SK-N-SH (cell line): ENCODE data around the gene LSM7. TPM values are rescaled to one million over a fixed set of nuclear protein-coding genes. Genes with fewer than 3 reads are reported as not detected.

Experiments used
- CTCF ChIA-PET: fragments of 300-600, 350-600 bp; formaldehyde crosslinking; extraction: SDS; loops from one replicate; lab custom pipeline; 2021; lab: Yijun Ruan, JAX
- POLR2A ChIA-PET: fragments of 350-600 bp; sonication (Branson Sonifier 250); formaldehyde crosslinking; extraction: SDS; loops from one replicate; lab custom pipeline; 2020; ENCODE audit warnings: antibody characterized with exemption, inconsistent platforms; lab: Yijun Ruan, JAX
- DNase-seq: peaks from one replicate; pipeline ENCODE4 v3.0.0; 2012
- H2AFZ ChIP-seq: fragments of 200-600 bp; sonication (generic); 2 replicates; pipeline ENCODE4 v1.8.1; 2016; ENCODE audit warnings: antibody characterized with exemption, mild to moderate bottlenecking, low read depth
- H3F3A ChIP-seq: fragments of 200-600 bp; sonication (generic); replicated peaks from 2 replicates; pipeline ENCODE3; 2016; ENCODE audit warnings: antibody characterized with exemption, mild to moderate bottlenecking; ENCODE audit not compliant: insufficient read depth
- H3K27ac ChIP-seq, 2 experiments: fragments of 200-500 bp in 1 of 2; fragments of 200-600 bp in 1 of 2; sonication (Bioruptor generic) in 1 of 2; sonication (generic), shearing (Covaris generic) in 1 of 2; 2 replicates each; pipeline versions ENCODE4 v1.5.1 to v1.6.1; 2014 to 2016; ENCODE audit warnings: low read depth in 2 of 2, inconsistent platforms in 1 of 2, low read length in 1 of 2, mild to moderate bottlenecking in 1 of 2, mixed read lengths in 1 of 2
- H3K27me3 ChIP-seq: fragments of 200-600 bp; sonication (generic), shearing (Covaris generic); 2 replicates; pipeline ENCODE4 v1.6.1; 2016; ENCODE audit warnings: mixed run types; ENCODE audit not compliant: insufficient read depth
- H3K36me3 ChIP-seq, 2 experiments: fragments of 200-500 bp in 1 of 2; fragments of 200-600 bp in 1 of 2; sonication (Bioruptor generic) in 1 of 2; sonication (generic) in 1 of 2; replicated peaks in 1 of 2; 2 replicates each; pipeline versions ENCODE3 to v1.5.1; 2014 to 2016; ENCODE audit warnings: low read length in 1 of 2, mild to moderate bottlenecking in 1 of 2; ENCODE audit not compliant: insufficient read depth in 2 of 2, control insufficient read depth in 1 of 2
- H3K4me1 ChIP-seq, 2 experiments: fragments of 200-500 bp in 1 of 2; fragments of 200-600 bp in 1 of 2; sonication (Bioruptor generic) in 1 of 2; sonication (generic), shearing (Covaris generic) in 1 of 2; 2 replicates each; pipeline versions ENCODE4 v1.5.1 to v1.6.1; 2014 to 2016; ENCODE audit warnings: low read depth in 1 of 2, low read length in 1 of 2, mixed run types in 1 of 2; ENCODE audit not compliant: insufficient read depth in 2 of 2, control insufficient read depth in 1 of 2
- H3K4me2 ChIP-seq: fragments of 200-600 bp; sonication (generic), shearing (Covaris generic); 2 replicates; pipeline ENCODE4 v1.6.1; 2017; ENCODE audit warnings: mixed run types
- H3K4me3 ChIP-seq, 2 experiments: fragments of 200-500 bp in 1 of 2; fragments of 200-600 bp in 1 of 2; sonication (Bioruptor generic) in 1 of 2; sonication (generic), shearing (Covaris generic) in 1 of 2; 2 replicates each; pipeline versions ENCODE4 v1.5.1 to v1.8.1; 2014 to 2016; ENCODE audit warnings: low read depth in 2 of 2, inconsistent platforms in 1 of 2, low read length in 1 of 2, mild to moderate bottlenecking in 1 of 2, mixed read lengths in 1 of 2, moderate library complexity in 1 of 2
- H3K79me2 ChIP-seq: fragments of 200-600 bp; sonication (generic); 2 replicates; pipeline ENCODE4 v1.8.1; 2017; ENCODE audit warnings: mild to moderate bottlenecking; ENCODE audit not compliant: insufficient read depth
- H3K9ac ChIP-seq: fragments of 200-600 bp; sonication (generic); 2 replicates; pipeline ENCODE4 v1.6.1; 2017; ENCODE audit warnings: mixed run types
- H3K9me2 ChIP-seq: fragments of 200-600 bp; sonication (generic); 2 replicates; pipeline ENCODE4 v1.6.1; 2017; ENCODE audit warnings: mixed run types
- H3K9me3 ChIP-seq: fragments of 200-600 bp; sonication (generic); 2 replicates; pipeline ENCODE4 v1.6.1; 2017; ENCODE audit warnings: mixed run types, mild to moderate bottlenecking, moderate library complexity
- H4K20me1 ChIP-seq: fragments of 200-600 bp; sonication (generic); 2 replicates; pipeline ENCODE4 v1.6.1; 2017; ENCODE audit warnings: mild to moderate bottlenecking, mixed run types; ENCODE audit not compliant: insufficient read depth
- CHD2 ChIP-seq: fragments of 150-350 bp; IDR thresholded peaks from 2 replicates; pipeline ENCODE4 v1.6.1; 2018; ENCODE audit warnings: low read length; ENCODE audit not compliant: partially characterized antibody
- CTCF ChIP-seq: fragments of 200-600 bp; sonication (generic); IDR thresholded peaks from 2 replicates; pipeline ENCODE4 v1.6.1; 2017; ENCODE audit warnings: antibody characterized with exemption, mild to moderate bottlenecking, moderate library complexity
- ELF1 ChIP-seq: IDR thresholded peaks from 2 replicates; pipeline ENCODE4 v1.4.0; 2012
- FOSL2 ChIP-seq: IDR thresholded peaks from 2 replicates; pipeline ENCODE4 v1.4.0; 2012; ENCODE audit warnings: low read depth, mild to moderate bottlenecking, moderate library complexity, borderline replicate concordance
- FOXJ3 ChIP-seq: sonication (generic); formaldehyde crosslinking; IDR thresholded peaks from 2 replicates; pipeline ENCODE4 v1.5.1; 2020; ENCODE audit warnings: mild to moderate bottlenecking, missing genetic modification reagents
- GABPA ChIP-seq: IDR thresholded peaks from 2 replicates; pipeline ENCODE4 v1.4.0; 2012; ENCODE audit warnings: low read depth, mild to moderate bottlenecking
- GATA2 ChIP-seq: sonication (generic); formaldehyde crosslinking; IDR thresholded peaks from 2 replicates; pipeline ENCODE4 v1.5.0; 2020; ENCODE audit warnings: mild to moderate bottlenecking, missing genetic modification reagents
- IRF3 ChIP-seq: fragments of 150-350 bp; IDR thresholded peaks from 2 replicates; pipeline ENCODE4 v1.6.1; 2016; ENCODE audit warnings: mild to moderate bottlenecking, low read depth, low read length
- MEF2A ChIP-seq: IDR thresholded peaks from 2 replicates; pipeline ENCODE4 v1.4.0; 2012; ENCODE audit warnings: low read depth, borderline replicate concordance
- MXI1 ChIP-seq: IDR thresholded peaks from 2 replicates; pipeline ENCODE4 v1.6.1; 2012; ENCODE audit warnings: mild to moderate bottlenecking, low read depth, low read length, improper control_type of control experiment
- NRF1 ChIP-seq: IDR thresholded peaks from 2 replicates; pipeline ENCODE4 v1.6.1; 2012; ENCODE audit warnings: low read depth, mild to moderate bottlenecking, low read length
- RAD21 ChIP-seq: IDR thresholded peaks from 2 replicates; pipeline ENCODE4 v1.6.1; 2012; ENCODE audit warnings: mild to moderate bottlenecking, low read length
- RCOR1 ChIP-seq: fragments of 150-350 bp; IDR thresholded peaks from 2 replicates; pipeline ENCODE4 v1.6.1; 2017; ENCODE audit warnings: antibody characterized with exemption, low read length
- RFX5 ChIP-seq: IDR thresholded peaks from 2 replicates; pipeline ENCODE4 v1.6.1; 2012; ENCODE audit warnings: mild to moderate bottlenecking, improper control_type of control experiment, low read length
- SIN3A ChIP-seq: IDR thresholded peaks from 2 replicates; pipeline ENCODE4 v1.6.1; 2012; ENCODE audit warnings: low read depth, mild to moderate bottlenecking, low read length, moderate library complexity, borderline replicate concordance
- TCF12 ChIP-seq: IDR thresholded peaks from 2 replicates; pipeline ENCODE4 v1.4.0; 2012
- WGBS: methylation state at CpG from one replicate; pipeline ENCODE4 v1.1.6; 2017; ENCODE audit warnings: low lambda C conversion rate; 5-methylcytosine and 5-hydroxymethylcytosine counted together
- polyA plus RNA-seq, 3 experiments: library from polyadenylated mRNA; depleted of rRNA; stranded (reverse); fragments of >200 nt; gene quantifications; 2 replicates each; pipeline ENCODE4 v1.2.3, GENCODE V29; 2012
- TF ChIP-seq, protein P1 (sequence below): IDR thresholded peaks from 2 replicates; pipeline ENCODE4; 2012
- TF ChIP-seq, protein P2 (sequence below): IDR thresholded peaks from 2 replicates; pipeline ENCODE4 v1.4.0; 2012; ENCODE audit warnings: low read depth

LSM7 gene
- polyA plus RNA-seq, 1 of the 3 experiments (the other 2 are of a cell fraction) = 1,193 TPM

DNA sequence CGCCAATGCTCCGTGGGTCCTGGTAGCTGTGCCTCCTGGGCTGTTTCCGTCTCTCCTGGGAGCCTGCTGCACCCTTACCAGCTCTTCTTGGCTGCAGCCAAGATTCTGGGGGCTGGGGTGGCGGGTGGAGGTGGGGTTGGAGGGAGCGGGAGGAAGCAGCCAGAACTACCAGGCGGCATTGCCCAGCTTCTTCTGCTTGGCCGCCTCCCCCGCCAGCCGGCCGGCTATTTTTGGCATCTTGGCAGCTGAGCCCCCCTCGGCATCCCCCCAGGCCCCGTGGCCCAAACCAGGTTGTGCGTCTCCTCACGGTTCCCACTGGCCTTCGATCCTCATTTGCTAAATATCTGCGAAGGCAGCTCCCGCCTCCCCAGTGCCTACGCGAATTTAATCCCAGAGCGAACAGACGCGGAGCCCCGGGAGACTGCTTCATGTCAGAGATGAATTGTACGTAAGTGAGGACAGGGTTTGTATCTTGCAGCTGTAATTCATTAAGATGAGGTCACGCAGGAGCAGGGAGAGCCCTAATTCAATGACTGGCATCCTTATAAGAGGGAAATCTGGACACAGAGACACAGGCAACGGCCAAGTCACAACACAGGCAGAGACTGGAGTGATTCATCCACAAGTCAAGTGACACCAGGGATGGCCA lies 33.6 kb downstream of the LSM7 start (continued):
- TF ChIP-seq FOXJ3 (CRISPR knock-in tag) (peak; percentile 90), MEF2A (peak; percentile 49; the same call in 1 of the 2 replicates), CHD2 (peak; percentile 70), SIN3A (peak; percentile 72; the same call in 1 of the 2 replicates), RCOR1 (peak; percentile 95), RFX5 (no peak), CTCF (no peak), TCF12 (peak; percentile 99)
- TF ChIP-seq, protein P1, sequence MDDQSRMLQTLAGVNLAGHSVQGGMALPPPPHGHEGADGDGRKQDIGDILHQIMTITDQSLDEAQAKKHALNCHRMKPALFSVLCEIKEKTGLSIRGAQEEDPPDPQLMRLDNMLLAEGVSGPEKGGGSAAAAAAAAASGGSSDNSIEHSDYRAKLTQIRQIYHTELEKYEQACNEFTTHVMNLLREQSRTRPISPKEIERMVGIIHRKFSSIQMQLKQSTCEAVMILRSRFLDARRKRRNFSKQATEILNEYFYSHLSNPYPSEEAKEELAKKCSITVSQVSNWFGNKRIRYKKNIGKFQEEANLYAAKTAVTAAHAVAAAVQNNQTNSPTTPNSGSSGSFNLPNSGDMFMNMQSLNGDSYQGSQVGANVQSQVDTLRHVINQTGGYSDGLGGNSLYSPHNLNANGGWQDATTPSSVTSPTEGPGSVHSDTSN = peak; percentile 93

DNA sequence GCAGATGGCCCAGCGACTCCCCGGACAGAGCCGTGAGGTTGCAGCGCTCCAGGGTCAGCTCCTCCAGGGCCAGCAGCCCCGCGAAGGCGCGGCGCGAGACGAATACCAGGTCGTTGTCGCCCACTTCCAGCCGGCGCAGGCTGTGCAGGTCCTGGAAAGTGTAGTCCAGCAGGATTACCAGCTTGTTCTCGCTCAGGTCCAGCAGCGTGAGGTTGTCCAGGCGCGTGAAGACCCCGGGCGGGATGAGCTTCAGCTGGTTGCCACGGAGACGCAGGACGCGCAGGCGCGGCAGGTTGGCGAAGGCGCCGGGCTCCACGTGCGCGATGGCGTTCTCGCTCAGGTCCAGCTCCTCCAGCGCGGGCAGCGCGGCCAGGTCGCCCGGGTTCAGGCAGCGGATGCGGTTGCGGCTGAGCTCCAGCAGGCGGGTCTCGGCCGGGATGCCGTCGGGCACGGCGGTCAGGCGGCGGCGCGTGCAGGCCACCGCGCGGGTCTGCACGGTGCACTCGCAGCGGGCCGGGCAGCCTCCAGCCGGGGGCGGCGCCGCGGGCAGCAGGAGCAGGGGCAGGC lies 37.1 kb downstream of the LSM7 start:
- Histone ChIP-seq H3K36me3 (no peaks in the 10 kb centered on the region), H3K4me3 (peak overlapping the region in 1 of 2 experiments; percentile 12; a peak in 2 of 4 replicates), H3K27ac (no peak overlapping the region), H3K9ac (no peak overlapping the region), H3K27me3 (peaks cover 37% of the 10 kb centered on the region), H3K79me2 (no peaks in the 10 kb centered on the region), H3K9me3 (no peaks in the 10 kb centered on the region), H3K4me1 (peaks cover 4 to 26% of the 10 kb centered on the region in 2 experiments; a peak in 1 of 4 replicates), H3K9me2 (no peaks in the 10 kb centered on the region), H3F3A (peaks cover 25% of the 10 kb centered on the region), H2AFZ (no peak overlapping the region), H3K4me2 (peak overlapping the region; percentile 66; the same call in 1 of the 2 replicates), H4K20me1 (peaks cover 16% of the 10 kb centered on the region; the same call in 1 of the 2 replicates)
- TF ChIP-seq ELF1 (no peak), IRF3 (no peak), FOXJ3 (CRISPR knock-in tag) (peak; percentile 55; the same call in 1 of the 2 replicates), MXI1 (peak; percentile 83), FOSL2 (no peak), NRF1 (peak; percentile 38; the same call in 1 of the 2 replicates), GATA2 (no peak), GABPA (no peak), RAD21 (no peak)
- TF ChIP-seq, protein P2, sequence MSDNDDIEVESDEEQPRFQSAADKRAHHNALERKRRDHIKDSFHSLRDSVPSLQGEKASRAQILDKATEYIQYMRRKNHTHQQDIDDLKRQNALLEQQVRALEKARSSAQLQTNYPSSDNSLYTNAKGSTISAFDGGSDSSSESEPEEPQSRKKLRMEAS = 0 out of 2 replicates have a peak, but pooled peaks have one; percentile 27
- POLR2A ChIA-PET = interaction anchor here (0.8 to 1.0 kb wide), 3 partner anchors 9 to 21 kb away, joined by 3 to 4 read pairs (median 3); partner anchors contain the start of gene PEAK3
- DNase-seq = peak; percentile 84
- CTCF ChIA-PET = interaction anchor here (0.6 to 3.3 kb wide), 10 partner anchors 9 to 313 kb away, joined by 3 to 21 read pairs (median 6); partner anchors contain the start of gene LINGO3
- 10% methylated on average over 2 of the region's 67 CpGs for WGBS
